Tibial artery (tissue), 4 donors: ENCODE measurements around the gene DIS3L2.

Experiments
- DNase-seq, 2 donors: peaks; one replicate each; pipeline ENCODE4 v3.0.0-alpha.2; 2019
- H3K27ac ChIP-seq, 2 donors: fragments of 200-600 bp; sonication (generic) in 1 of 2; 1 replicate in 1 of 2; 2 replicates in 1 of 2; pipeline ENCODE4 v1.5.1; 2018 to 2019; ENCODE audit warnings: mild to moderate bottlenecking in 1 of 2
- H3K27me3 ChIP-seq, 2 donors: fragments of 200-600 bp; sonication (generic) in 1 of 2; one replicate each; pipeline versions ENCODE4 v1.5.1 to v1.6.0; 2016 to 2019
- H3K36me3 ChIP-seq, 3 donors: fragments of 200-600 bp; sonication (generic) in 2 of 3; one replicate each; pipeline ENCODE4 v1.5.1; 2016 to 2019; ENCODE audit warnings: mild to moderate bottlenecking in 2 of 3
- H3K4me1 ChIP-seq, 4 donors: fragments of 200-600 bp; sonication (generic) in 2 of 4; 1 replicate in 3 of 4; 2 replicates in 1 of 4; pipeline ENCODE4 v1.5.1; 2016 to 2019
- H3K4me3 ChIP-seq, 2 donors: fragments of 200-600 bp; sonication (generic) in 1 of 2; 1 replicate in 1 of 2; 2 replicates in 1 of 2; pipeline ENCODE4 v1.5.1; 2018 to 2019; ENCODE audit warnings: mild to moderate bottlenecking in 2 of 2
- H3K9me3 ChIP-seq, 3 donors: fragments of 200-600 bp; sonication (generic) in 1 of 3; one replicate each; pipeline ENCODE4 v1.5.1; 2016 to 2019
- CTCF ChIP-seq, 2 experiments: fragments of 200-600 bp in 1 of 2; fragments of 450-650 bp in 1 of 2; IDR thresholded peaks; one replicate each; pipeline ENCODE4 v1.5.1; 2017 to 2019; ENCODE audit warnings: antibody characterized with exemption in 2 of 2, mild to moderate bottlenecking in 1 of 2, moderate library complexity in 1 of 2
- intact Hi-C: fragments of 100-400 bp; cut with DNase I; formaldehyde crosslinking; loops from one replicate; pipeline ENCODE4 v1.15.0; 2023; ENCODE audit warnings: low total_unique reads

The DIS3L2 gene

GRCh38 chr2:232124309-232124708 is 162.8 kb downstream of the DIS3L2 start:
- no peak for TF ChIP-seq CTCF (IDR thresholded peaks at IDR 0.05)
- no peak overlapping the region for H3K27ac ChIP-seq
- intact Hi-C loops = no loop called here

GRCh38 chr2:232126301-232127099 is 165.0 kb downstream of the DIS3L2 start:
- no peak for DNase-seq
- TF ChIP-seq CTCF (IDR thresholded peaks at IDR 0.05) = no peak
- H3K27me3 ChIP-seq = no peaks in the 10 kb centered on the region
- H3K9me3 ChIP-seq = no peaks in the 10 kb centered on the region
- intact Hi-C loops = no loop called here
- no peak overlapping the region for H3K27ac ChIP-seq
- H3K4me1 ChIP-seq = peaks cover 0 to 12% (median 3%) of the 10 kb centered on the region in 4 donors
- H3K36me3 ChIP-seq = peaks cover 3 to 10% (median 7%) of the 10 kb centered on the region in 3 donors
- H3K4me3 ChIP-seq = no peak overlapping the region

More at GRCh38 chr2:232124309-232124708, 162.8 kb downstream of the DIS3L2 start:
- peaks cover 0 to 8% (median under 1%) of the 10 kb centered on the region in 4 donors for H3K4me1 ChIP-seq
- DNase-seq = no peak
- H3K4me3 ChIP-seq = no peak overlapping the region
- H3K9me3 ChIP-seq = no peaks in the 10 kb centered on the region
- H3K27me3 ChIP-seq = no peaks in the 10 kb centered on the region
- H3K36me3 ChIP-seq = no peaks in the 10 kb centered on the region

- TF ChIP-seq CTCF (IDR thresholded peaks at IDR 0.05) = no peak
- H3K27ac ChIP-seq = peak overlapping the region in 1 of 2 donors; percentile 5
- intact Hi-C loops = no loop called here
Observed at GRCh38 chr2:232129483-232129882, 168.0 kb downstream of the DIS3L2 start.

GRCh38 chr2:232132181-232132580 is 170.7 kb downstream of the DIS3L2 start:
- no peak overlapping the region for H3K27ac ChIP-seq
- TF ChIP-seq CTCF (IDR thresholded peaks at IDR 0.05) = no peak
- H3K9me3 ChIP-seq = no peaks in the 10 kb centered on the region
- peaks cover 15 to 25% (median 21%) of the 10 kb centered on the region in 3 donors for H3K36me3 ChIP-seq
- no peak overlapping the region for H3K4me3 ChIP-seq
- intact Hi-C loops = no loop called here
- H3K27me3 ChIP-seq = no peaks in the 10 kb centered on the region
- peaks cover 0 to 12% (median 3%) of the 10 kb centered on the region in 4 donors for H3K4me1 ChIP-seq
- DNase-seq = no peak

More at GRCh38 chr2:232129483-232129882, 168.0 kb downstream of the DIS3L2 start:
- Histone ChIP-seq H3K9me3 (no peaks in the 10 kb centered on the region), H3K4me1 (peaks cover 0 to 12% (median 3%) of the 10 kb centered on the region in 4 donors), H3K4me3 (peak overlapping the region; percentile 2 to 5), H3K36me3 (peaks cover 15 to 25% (median 16%) of the 10 kb centered on the region in 3 donors), H3K27me3 (no peaks in the 10 kb centered on the region)
- no peak for DNase-seq

- no peak overlapping the region for H3K4me3 ChIP-seq
Observed at GRCh38 chr2:232133078-232133477, 171.6 kb downstream of the DIS3L2 start.

More at GRCh38 chr2:232133078-232133477, 171.6 kb downstream of the DIS3L2 start:
- Histone ChIP-seq H3K9me3 (no peaks in the 10 kb centered on the region), H3K27ac (no peak overlapping the region), H3K4me1 (peaks cover 0 to 12% (median 3%) of the 10 kb centered on the region in 4 donors), H3K27me3 (no peaks in the 10 kb centered on the region), H3K36me3 (peaks cover 15 to 25% (median 21%) of the 10 kb centered on the region in 3 donors)
- no peak for DNase-seq
- TF ChIP-seq CTCF (IDR thresholded peaks at IDR 0.05) = no peak
- intact Hi-C loops = no loop called here
